ENCODE data around the gene COMMD1.

DNA sequence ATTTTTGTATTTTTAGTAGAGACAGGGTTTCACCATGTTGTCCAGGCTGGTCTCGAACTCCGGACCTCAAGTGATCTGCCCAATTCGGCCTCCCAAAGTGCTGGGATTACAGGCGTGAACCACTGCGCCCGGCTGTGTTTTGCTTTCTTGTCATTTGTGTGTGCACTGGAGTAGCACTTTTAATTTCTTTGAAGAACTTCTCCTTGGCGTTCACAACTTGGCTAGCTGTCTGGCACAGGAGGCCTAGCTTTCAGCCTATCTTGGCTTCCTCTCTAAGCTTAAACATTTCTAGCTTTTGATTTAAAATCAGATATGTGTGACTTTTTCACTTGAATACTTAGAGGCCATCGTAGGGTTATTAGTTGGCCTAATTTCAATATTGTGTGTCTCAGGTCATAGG, 93.0 kb downstream of the COMMD1 start:
- TF ChIP-seq, protein P1, sequence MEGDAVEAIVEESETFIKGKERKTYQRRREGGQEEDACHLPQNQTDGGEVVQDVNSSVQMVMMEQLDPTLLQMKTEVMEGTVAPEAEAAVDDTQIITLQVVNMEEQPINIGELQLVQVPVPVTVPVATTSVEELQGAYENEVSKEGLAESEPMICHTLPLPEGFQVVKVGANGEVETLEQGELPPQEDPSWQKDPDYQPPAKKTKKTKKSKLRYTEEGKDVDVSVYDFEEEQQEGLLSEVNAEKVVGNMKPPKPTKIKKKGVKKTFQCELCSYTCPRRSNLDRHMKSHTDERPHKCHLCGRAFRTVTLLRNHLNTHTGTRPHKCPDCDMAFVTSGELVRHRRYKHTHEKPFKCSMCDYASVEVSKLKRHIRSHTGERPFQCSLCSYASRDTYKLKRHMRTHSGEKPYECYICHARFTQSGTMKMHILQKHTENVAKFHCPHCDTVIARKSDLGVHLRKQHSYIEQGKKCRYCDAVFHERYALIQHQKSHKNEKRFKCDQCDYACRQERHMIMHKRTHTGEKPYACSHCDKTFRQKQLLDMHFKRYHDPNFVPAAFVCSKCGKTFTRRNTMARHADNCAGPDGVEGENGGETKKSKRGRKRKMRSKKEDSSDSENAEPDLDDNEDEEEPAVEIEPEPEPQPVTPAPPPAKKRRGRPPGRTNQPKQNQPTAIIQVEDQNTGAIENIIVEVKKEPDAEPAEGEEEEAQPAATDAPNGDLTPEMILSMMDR (IDR thresholded peaks at IDR 0.05; ENCODE audit: low read depth, low read length, poor library complexity, severe bottlenecking): no peak
- TF ChIP-seq EZH2phosphoT487 (IDR thresholded peaks at IDR 0.05; ENCODE audit: borderline replicate concordance, low read length): no peak

Data from DOHH2 (cell line).